Caco-2 (cell line): ENCODE data around the gene SLC22A23. TPM values are rescaled to one million over a fixed set of nuclear protein-coding genes. Genes with fewer than 3 reads are reported as not detected.

Experiments used
- BruUV-seq: library from RNA; stranded (reverse); fragments of 400-500 nt; replicated peaks from 2 replicates; lab custom pipeline; 2021; lab: Mats Ljungman, UMichigan
- CTCF ChIA-PET: fragments of 300-600 bp; sonication (Branson Sonifier 250); formaldehyde crosslinking; loops from one replicate; lab custom pipeline; 2022; ENCODE audit warnings: antibody characterized with exemption; lab: Charles Lee
- POLR2A ChIA-PET: fragments of 300-600 bp; sonication (Branson Sonifier 250); formaldehyde crosslinking; loops from one replicate; lab custom pipeline; 2022; ENCODE audit warnings: antibody characterized with exemption; lab: Charles Lee
- DNase-seq, 2 experiments: peaks; one replicate each; pipeline versions ENCODE4 v3.0.0 to v3.0.0-alpha.2; 2020 to 2022
- H3K27me3 ChIP-seq: replicated peaks from 2 replicates; pipeline ENCODE4 v1.6.0; 2011; ENCODE audit warnings: low read length; ENCODE audit not compliant: control insufficient read depth, insufficient read depth
- H3K36me3 ChIP-seq: 2 replicates; pipeline ENCODE4 v1.5.1; 2011; ENCODE audit warnings: low read length; ENCODE audit not compliant: control insufficient read depth, insufficient read depth
- H3K4me1 ChIP-seq: fragments of 250-450 bp; sonication (Bioruptor Pico); 2 replicates; pipeline ENCODE4 v1.5.1; 2020; ENCODE audit warnings: mild to moderate bottlenecking
- H3K4me3 ChIP-seq: 2 replicates; pipeline ENCODE4 v1.5.1; 2011; ENCODE audit warnings: low read depth, mild to moderate bottlenecking, control low read depth, low read length
- H3K9me3 ChIP-seq: fragments of 250-450 bp; sonication (Bioruptor Pico); 2 replicates; pipeline ENCODE4 v1.5.1; 2020; ENCODE audit warnings: mild to moderate bottlenecking, moderate library complexity
- H3K27ac Mint-ChIP-seq: one replicate; pipeline ENCODE4 v1.8.0; 2022; ENCODE audit warnings: mixed read lengths; ENCODE audit not compliant: unreplicated experiment
- H3K27me3 Mint-ChIP-seq: one replicate; pipeline ENCODE4 v1.8.0; 2022; ENCODE audit warnings: mixed read lengths; ENCODE audit not compliant: insufficient read depth, unreplicated experiment
- H3K36me3 Mint-ChIP-seq: one replicate; pipeline ENCODE4 v1.8.0; 2022; ENCODE audit warnings: mild to moderate bottlenecking, mixed read lengths; ENCODE audit not compliant: insufficient read depth, unreplicated experiment
- H3K4me1 Mint-ChIP-seq: one replicate; pipeline ENCODE4 v1.8.0; 2022; ENCODE audit warnings: low read depth, mixed read lengths; ENCODE audit not compliant: unreplicated experiment
- H3K4me3 Mint-ChIP-seq: one replicate; pipeline ENCODE4 v1.8.0; 2022; ENCODE audit warnings: mild to moderate bottlenecking, moderate library complexity, mixed read lengths; ENCODE audit not compliant: unreplicated experiment
- H3K9me3 Mint-ChIP-seq: one replicate; pipeline ENCODE4 v1.8.0; 2022; ENCODE audit warnings: mixed read lengths; ENCODE audit not compliant: unreplicated experiment
- CTCF ChIP-seq, 2 experiments: fragments of 200-600 bp in 1 of 2; IDR thresholded peaks; 1 replicate in 1 of 2; 2 replicates in 1 of 2; pipeline versions ENCODE4 v1.5.1 to v1.8.0; 2011 to 2022; ENCODE audit warnings: antibody characterized with exemption in 1 of 2, control low read depth in 1 of 2, inconsistent platforms in 1 of 2, low read depth in 1 of 2, low read length in 1 of 2, mild to moderate bottlenecking in 1 of 2, moderate library complexity in 1 of 2; ENCODE audit not compliant: insufficient read depth in 1 of 2, severe bottlenecking in 1 of 2, unreplicated experiment in 1 of 2
- intact Hi-C: fragments of 100-400 bp; cut with micrococcal nuclease; formaldehyde crosslinking; loops from one replicate; pipeline ENCODE4 v1.10.0; 2022; ENCODE audit not compliant: unreplicated experiment
- total RNA-seq: library from RNA; stranded (reverse); gene quantifications from 2 replicates; pipeline ENCODE4 v1.2.3, GENCODE V29; 2022

Gene SLC22A23
- total RNA-seq, 1 experiment from 2014 or later, result 45.5 TPM

DNA sequence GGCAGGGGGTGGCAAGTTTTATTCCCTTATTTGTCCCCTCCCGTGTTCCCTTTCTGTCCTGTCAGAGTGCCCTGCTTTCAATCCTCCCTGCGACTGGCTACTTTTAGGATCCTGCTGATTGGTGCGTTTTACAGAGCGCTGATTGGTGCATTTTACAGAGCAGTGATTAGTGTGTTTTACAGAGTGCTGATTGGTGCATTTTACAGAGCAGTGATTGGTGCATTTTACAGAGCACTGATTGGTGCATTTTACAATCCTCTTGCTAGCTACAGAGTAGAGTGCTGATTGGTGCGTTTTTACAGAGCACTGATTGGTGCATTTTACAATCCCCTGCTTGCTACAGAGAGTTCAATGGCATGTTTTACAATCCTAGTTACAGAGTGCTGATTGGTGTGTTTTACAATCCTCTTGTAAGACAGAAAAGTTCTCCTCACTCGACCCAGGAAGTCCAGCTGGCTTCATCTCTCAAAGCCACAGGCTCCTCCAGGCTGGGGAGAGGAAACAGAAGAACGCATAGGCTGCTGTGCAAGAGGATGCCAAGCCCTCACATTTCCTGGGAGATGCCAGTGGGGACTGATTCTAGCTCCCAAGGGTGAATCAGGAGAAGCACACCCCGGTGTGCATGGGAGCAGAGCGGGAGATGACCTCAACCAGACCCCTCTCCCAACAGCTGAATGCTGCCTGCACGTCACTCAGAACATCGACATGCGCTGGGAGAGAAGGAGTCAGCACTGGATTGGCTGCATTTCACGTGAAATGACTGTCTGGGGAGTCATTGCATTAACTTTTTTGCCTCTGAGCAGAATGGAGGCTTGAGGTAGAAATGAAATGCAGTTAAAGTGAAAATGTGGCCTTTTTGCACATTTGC lies 48.3 kb upstream of the SLC22A23 start:
- Histone ChIP-seq H3K4me3 (no peak overlapping the region), H3K4me1 (peaks cover 32% of the 10 kb centered on the region), H3K9me3 (no peaks in the 10 kb centered on the region), H3K36me3 (no peaks in the 10 kb centered on the region), H3K27me3 (no peaks in the 10 kb centered on the region)
- ChIA-PET POLR2A (no interaction called here), CTCF (interaction anchor here (0.7 kb wide), 1 partner anchor 49 kb away, joined by 3 read pairs; the partner anchor contains the start of gene SLC22A23)
- H3K36me3 Mint-ChIP-seq, result no peaks in the 10 kb centered on the region
- peaks cover 22% of the 10 kb centered on the region for H3K4me1 Mint-ChIP-seq
- intact Hi-C loops, result loop anchor here (5.0 kb wide), 2 partner anchors 48 to 228 kb away; partner anchors contain the start of gene SLC22A23
- no peaks in the 10 kb centered on the region for H3K27me3 Mint-ChIP-seq
- BruUV-seq, result no TSS peak
- H3K9me3 Mint-ChIP-seq, result no peaks in the 10 kb centered on the region
- no peak for TF ChIP-seq CTCF (IDR thresholded peaks at IDR 0.05; ENCODE audit: insufficient read depth in 1 of 2, low read depth in 1 of 2, low read length in 1 of 2, severe bottlenecking in 1 of 2, unreplicated experiment in 1 of 2)
- peak overlapping the region; percentile 30 for H3K27ac Mint-ChIP-seq
- no peak overlapping the region for H3K4me3 Mint-ChIP-seq
- no peak for DNase-seq

DNA sequence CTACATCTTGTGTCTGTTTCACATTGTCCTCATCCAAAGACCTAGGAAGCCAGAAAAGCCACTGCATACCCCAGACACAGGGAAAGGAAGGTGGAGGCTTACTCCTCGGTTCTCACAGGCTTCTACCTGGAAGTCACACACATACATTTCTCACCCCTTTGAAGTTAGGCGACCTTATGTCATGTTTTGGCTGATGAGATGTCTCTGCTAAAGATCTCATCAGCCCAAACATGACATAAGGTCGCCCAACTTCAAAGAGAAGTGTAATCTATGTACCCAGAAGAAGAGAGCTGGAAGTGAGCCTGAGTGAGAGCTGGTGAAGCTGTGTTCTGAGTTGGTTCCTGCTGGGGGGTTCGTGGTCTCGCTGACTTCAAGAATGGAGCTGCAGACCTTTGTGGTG lies 47.5 kb upstream of the SLC22A23 start:
- no peaks in the 10 kb centered on the region for H3K27me3 ChIP-seq
- BruUV-seq, result no TSS peak
- intact Hi-C loops, result loop anchor here (5.0 kb wide), 2 partner anchors 47 to 227 kb away; partner anchors contain the start of gene SLC22A23
- H3K36me3 Mint-ChIP-seq, result no peaks in the 10 kb centered on the region
- H3K4me1 ChIP-seq, result peaks cover 35% of the 10 kb centered on the region
- H3K4me3 Mint-ChIP-seq, result no peak overlapping the region
- H3K9me3 ChIP-seq, result no peaks in the 10 kb centered on the region
- no peaks in the 10 kb centered on the region for H3K27me3 Mint-ChIP-seq
- H3K4me1 Mint-ChIP-seq, result peaks cover 22% of the 10 kb centered on the region
- H3K9me3 Mint-ChIP-seq, result no peaks in the 10 kb centered on the region
- no peak for DNase-seq
- H3K36me3 ChIP-seq, result no peaks in the 10 kb centered on the region
- H3K4me3 ChIP-seq, result no peak overlapping the region
- ChIA-PET POLR2A (no interaction called here), CTCF (interaction anchor here (0.7 kb wide), 1 partner anchor 61 kb away, joined by 4 read pairs; no protein-coding TSS in a partner anchor)
- no peak for TF ChIP-seq CTCF (IDR thresholded peaks at IDR 0.05; ENCODE audit: insufficient read depth in 1 of 2, low read depth in 1 of 2, low read length in 1 of 2, severe bottlenecking in 1 of 2, unreplicated experiment in 1 of 2)
- H3K27ac Mint-ChIP-seq, result peak overlapping the region; percentile 30

DNA sequence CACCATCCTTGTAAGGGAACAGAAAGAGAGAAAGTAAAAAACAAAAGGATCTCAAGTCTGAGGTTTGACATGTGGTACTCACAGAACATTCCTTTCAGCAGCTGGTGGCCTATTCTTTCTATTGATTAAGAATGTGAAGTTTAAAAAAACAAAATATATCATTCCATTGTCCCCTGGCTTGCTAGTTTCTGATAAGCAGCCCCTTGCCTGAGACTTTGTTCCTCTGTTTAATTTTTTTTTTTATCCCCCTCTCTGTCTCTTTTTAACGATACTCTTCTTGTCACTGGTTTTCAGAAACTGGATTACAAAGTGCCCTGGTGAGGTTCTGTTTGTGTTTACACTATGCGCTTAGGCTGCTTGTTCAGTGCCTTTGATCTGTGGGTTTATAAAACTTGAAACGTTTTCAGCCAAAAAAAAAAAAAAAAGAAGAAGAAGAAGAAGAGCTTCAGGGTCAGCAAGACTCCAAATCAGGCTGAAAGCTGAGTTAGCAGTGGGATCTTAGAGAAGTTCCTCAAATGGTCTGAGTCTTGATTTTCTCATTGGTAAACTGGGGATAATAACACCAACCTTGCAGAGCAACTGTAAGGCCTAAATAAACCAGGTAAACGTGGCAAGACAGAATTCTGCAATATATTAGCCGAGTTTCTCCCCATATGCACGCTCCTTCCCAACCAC lies 45.1 kb upstream of the SLC22A23 start:
- H3K9me3 ChIP-seq, result no peaks in the 10 kb centered on the region
- CTCF ChIA-PET, result interaction anchor here (1.0 kb wide), 1 partner anchor 61 kb away, joined by 3 read pairs; no protein-coding TSS in a partner anchor
- no peak for TF ChIP-seq CTCF (IDR thresholded peaks at IDR 0.05; ENCODE audit: insufficient read depth in 1 of 2, low read depth in 1 of 2, low read length in 1 of 2, severe bottlenecking in 1 of 2, unreplicated experiment in 1 of 2)

More for the DNA sequence above, 45.1 kb upstream of the SLC22A23 start:
- H3K27ac Mint-ChIP-seq, result peak overlapping the region; percentile 19
- H3K27me3 ChIP-seq, result no peaks in the 10 kb centered on the region
- intact Hi-C loops, result loop anchor here (2.0 to 5.0 kb wide), 3 partner anchors 21 to 225 kb away; partner anchors contain the start of gene SLC22A23
- H3K36me3 ChIP-seq, result no peaks in the 10 kb centered on the region
- no TSS peak for BruUV-seq
- peaks cover 22% of the 10 kb centered on the region for H3K4me1 Mint-ChIP-seq
- H3K27me3 Mint-ChIP-seq, result no peaks in the 10 kb centered on the region
- DNase-seq, result no peak
- H3K4me3 Mint-ChIP-seq, result peak overlapping the region; percentile 7
- H3K36me3 Mint-ChIP-seq, result no peaks in the 10 kb centered on the region
- H3K4me3 ChIP-seq, result no peak overlapping the region
- H3K4me1 ChIP-seq, result peaks cover 35% of the 10 kb centered on the region
- POLR2A ChIA-PET, result interaction anchor here (0.6 kb wide), 3 partner anchors 20 to 1030 kb away, joined by 4 to 7 read pairs (median 5); no protein-coding TSS in a partner anchor
- no peaks in the 10 kb centered on the region for H3K9me3 Mint-ChIP-seq
